Measurements from ENCODE around the gene SLC1A4.

The SLC1A4 gene

DNA sequence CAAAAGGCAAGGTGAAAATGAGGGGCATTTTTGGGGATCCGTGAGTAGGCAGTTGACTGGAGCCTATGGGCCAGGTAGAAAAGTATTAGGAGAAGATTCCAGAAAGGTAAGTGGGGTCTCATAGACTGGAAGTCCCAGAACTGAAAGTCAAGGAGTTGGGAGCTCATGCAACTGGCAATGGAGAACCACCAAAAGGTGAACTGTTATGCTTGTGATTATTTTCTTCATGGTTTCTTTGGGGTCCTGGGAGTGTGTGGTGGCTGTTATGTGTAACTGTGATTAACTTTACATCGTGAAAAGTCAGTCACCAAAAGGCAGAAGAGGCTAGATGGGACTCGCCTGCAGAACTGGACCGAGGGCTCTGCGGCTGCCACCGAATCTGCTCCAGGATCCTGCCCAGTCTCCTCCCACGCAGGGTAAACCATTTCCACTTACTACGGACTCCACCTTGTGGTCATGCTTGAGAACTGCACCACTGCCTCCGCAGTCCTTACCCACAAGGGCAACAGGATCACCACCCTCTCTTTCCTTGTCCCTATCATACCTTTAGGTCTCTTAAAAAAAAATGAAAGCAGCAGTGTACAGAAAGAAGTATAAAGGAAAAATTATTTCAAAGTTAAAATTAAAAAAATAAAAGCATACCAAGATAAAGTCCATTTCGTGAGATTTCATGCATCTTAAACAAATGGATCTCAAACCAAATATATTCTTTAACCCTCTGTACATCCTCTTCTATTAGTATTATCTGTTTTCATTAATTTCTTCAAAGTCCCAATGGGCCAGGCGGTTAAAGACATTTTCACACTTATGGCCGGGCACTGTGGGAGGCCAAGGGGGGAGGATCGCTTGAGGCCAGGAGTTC lies 51.4 kb downstream of the SLC1A4 start:
- TF ChIP-seq, protein P1, sequence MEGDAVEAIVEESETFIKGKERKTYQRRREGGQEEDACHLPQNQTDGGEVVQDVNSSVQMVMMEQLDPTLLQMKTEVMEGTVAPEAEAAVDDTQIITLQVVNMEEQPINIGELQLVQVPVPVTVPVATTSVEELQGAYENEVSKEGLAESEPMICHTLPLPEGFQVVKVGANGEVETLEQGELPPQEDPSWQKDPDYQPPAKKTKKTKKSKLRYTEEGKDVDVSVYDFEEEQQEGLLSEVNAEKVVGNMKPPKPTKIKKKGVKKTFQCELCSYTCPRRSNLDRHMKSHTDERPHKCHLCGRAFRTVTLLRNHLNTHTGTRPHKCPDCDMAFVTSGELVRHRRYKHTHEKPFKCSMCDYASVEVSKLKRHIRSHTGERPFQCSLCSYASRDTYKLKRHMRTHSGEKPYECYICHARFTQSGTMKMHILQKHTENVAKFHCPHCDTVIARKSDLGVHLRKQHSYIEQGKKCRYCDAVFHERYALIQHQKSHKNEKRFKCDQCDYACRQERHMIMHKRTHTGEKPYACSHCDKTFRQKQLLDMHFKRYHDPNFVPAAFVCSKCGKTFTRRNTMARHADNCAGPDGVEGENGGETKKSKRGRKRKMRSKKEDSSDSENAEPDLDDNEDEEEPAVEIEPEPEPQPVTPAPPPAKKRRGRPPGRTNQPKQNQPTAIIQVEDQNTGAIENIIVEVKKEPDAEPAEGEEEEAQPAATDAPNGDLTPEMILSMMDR (IDR thresholded peaks at IDR 0.05; ENCODE audit: low read length, missing control alignments): peak; percentile 96
- peak; percentile 93 for DNase-seq (ENCODE audit: low read depth)
- H3K4me3 ChIP-seq (replicated peaks; ENCODE audit: low read depth, low read length): peak overlapping the region; percentile 27

DNA sequence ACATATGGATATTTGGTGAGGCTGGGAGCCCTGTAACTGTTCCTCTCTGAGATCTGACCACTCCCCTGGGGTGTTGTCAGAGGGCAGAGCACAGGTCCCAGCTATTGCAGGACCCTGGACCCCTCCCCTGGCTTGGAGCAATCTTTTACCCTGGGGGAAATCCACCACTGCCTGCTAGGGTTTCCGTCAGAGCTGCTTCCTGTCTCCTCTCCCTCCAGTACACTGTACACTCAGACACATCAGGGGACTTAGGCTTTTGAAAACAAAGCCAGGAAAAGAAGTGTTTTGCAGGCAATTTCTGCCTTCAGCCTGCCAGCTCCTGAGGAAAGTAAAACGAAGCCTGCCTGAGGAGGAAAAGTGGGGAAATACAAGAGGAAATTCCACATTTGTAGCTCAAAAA lies 53.8 kb downstream of the SLC1A4 start:
- TF ChIP-seq, protein P1 (IDR thresholded peaks at IDR 0.05; ENCODE audit: low read length, missing control alignments): no peak
- DNase-seq (ENCODE audit: low read depth): no peak
- H3K4me3 ChIP-seq (replicated peaks; ENCODE audit: low read depth, low read length): no peak overlapping the region

DNA sequence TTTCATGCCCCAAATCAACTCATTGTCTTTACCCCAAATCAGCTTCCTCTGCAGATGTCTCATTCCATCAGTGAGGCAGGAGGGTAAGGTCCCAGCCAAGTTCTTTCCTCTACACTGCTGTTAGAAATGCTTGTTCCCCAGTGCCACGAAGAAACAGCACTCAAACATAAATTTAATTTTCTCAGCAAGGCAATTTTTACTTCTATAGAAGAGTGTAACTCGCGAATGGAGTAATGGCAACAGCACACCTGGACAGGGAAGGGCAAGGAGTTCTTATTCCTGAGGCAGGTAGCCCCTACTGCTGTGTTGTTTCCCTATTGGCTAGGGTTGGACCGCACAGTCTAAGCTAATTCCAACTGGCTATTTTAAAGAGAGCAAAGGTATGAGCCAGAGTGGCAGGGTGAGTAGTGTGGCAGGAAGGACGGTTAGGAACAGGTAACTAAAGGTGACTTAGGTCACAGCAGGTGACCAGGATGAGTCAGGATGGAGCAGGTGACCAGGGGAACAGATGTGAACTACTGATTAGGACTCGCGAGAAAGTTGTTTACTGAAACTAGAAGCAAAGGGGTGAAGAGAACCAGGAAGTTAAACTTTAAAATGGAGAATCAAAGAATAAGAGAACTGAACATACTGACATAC lies 55.0 kb downstream of the SLC1A4 start:
- H3K4me3 ChIP-seq (replicated peaks; ENCODE audit: low read depth, low read length): no peak overlapping the region
- DNase-seq (ENCODE audit: low read depth): no peak
- TF ChIP-seq, protein P1 (IDR thresholded peaks at IDR 0.05; ENCODE audit: low read length, missing control alignments): no peak

DNA sequence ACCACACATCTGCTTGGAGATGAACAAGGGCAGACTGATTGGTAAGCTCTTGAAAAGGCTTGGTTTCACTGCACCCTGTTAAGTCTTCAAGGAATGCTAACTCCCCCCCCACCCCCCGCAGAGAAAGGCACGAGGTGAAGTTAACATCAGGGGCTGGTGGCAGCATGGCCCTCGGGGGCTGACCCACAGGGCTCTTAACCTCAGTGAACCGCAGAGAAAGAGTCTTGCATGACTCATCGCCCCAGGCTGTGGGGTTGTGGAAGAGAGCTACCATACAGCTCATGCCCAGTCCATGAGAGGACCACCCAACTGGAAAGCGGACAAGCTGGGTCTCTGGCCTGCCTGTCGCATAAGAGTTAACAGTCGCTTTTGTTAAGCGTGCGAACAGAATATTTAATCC lies 56.5 kb downstream of the SLC1A4 start:
- TF ChIP-seq, protein P1 (IDR thresholded peaks at IDR 0.05; ENCODE audit: low read length, missing control alignments): no peak
- no peak for DNase-seq (ENCODE audit: low read depth)
- H3K4me3 ChIP-seq (replicated peaks; ENCODE audit: low read depth, low read length): no peak overlapping the region

DNA sequence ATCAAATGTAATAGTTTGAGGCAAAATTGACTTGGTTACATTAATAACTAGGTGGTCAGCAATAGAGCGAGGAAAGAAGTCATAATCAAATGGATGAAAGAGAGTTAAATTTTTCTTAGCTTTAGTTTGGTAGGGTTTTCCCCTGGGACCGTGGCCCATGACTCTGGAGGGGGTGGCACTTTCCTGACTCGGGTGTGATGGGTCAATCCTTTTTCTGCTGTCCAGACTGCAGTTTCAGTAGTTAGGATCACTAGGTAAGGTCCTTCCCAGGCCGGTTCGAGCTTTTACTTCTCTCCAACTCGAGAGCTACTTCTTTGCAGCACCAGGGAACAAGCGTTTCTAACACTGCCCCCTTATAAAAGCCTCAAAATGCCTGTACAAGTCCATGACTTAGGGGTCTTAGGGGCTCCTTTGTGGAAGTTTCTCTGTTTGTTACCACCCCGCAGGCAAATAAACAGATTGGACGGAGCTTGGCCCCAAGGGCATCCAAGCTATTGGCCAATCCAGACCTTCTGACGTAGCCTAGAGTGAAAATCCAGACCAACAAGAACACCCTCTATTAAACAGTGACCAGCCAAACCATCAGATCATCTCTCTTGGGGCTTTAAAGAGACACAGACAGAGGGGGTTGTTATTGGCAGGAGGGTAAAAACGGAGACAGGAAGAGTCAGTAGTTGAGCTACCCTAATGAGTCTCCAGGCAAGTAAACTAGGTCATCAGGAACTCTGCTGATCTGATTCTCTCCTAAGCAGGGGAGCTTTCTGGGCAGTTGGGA lies 57.6 kb downstream of the SLC1A4 start:
- H3K4me3 ChIP-seq (replicated peaks; ENCODE audit: low read depth, low read length): no peak overlapping the region
- no peak for DNase-seq (ENCODE audit: low read depth)
- TF ChIP-seq, protein P1 (IDR thresholded peaks at IDR 0.05; ENCODE audit: low read length, missing control alignments): no peak

DNA sequence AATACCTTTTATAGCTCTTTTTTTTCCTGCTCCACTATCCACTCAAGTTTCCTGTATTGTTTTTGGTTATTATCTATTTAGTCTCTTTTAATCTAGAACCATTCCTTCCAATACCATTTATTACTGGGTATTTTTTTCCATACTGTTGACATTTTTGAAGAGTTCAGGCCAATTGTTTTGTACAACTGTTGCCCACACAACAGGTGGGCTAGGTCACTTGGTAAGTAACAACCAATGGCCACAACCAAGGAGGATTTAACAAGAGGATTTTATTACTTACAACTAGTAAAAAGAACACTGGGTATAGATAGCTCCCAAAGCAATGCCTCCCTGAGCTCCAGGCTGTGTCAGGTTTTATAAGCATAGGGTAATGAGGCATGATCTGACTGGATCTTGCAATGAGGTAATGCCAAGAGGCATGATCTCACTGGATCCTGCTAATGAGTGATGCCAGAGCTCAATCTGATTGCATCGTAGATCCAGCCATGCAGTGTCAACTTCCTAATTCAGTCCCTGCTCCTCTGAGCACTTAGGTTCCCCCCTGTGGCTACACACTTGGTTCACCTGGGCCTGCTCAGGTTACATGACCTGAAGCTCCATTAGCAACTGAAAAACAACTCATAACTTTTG lies 59.9 kb downstream of the SLC1A4 start:
- no peak for DNase-seq (ENCODE audit: low read depth)

More for the DNA sequence above, 59.9 kb downstream of the SLC1A4 start:
- TF ChIP-seq, protein P1 (IDR thresholded peaks at IDR 0.05; ENCODE audit: low read length, missing control alignments): no peak
- no peak overlapping the region for H3K4me3 ChIP-seq (replicated peaks; ENCODE audit: low read depth, low read length)
